Bone marrow (tissue), 2 donors: Measurements from ENCODE around the gene COL4A5.

ENCODE experiments used
- DNase-seq, 2 donors: peaks; one replicate each; lab custom pipeline; 2025; lab: John Stamatoyannopoulos, UW

The COL4A5 gene

DNA sequence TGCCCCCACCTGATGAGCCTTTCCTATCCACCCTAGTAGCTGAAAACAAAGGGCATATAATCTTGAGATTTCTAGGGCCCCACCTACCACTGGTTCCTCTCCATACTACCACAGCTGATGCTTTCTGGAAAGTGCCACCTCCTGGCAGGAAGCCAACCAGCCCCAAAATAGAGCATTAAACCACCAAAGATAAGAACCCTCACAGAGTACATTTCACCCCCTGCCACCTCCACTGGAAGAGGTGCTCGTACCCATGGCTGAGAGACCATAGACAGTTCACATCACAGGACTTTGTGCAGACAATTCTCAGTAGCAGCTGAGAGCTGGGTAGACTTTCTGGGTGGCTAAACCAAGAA lies 202.6 kb downstream of the COL4A5 start:
- DNase-seq, result no peak

GRCh38 chrX:108664701-108665100 lies 225.1 kb downstream of the COL4A5 start:
- DNase-seq, result no peak

DNA sequence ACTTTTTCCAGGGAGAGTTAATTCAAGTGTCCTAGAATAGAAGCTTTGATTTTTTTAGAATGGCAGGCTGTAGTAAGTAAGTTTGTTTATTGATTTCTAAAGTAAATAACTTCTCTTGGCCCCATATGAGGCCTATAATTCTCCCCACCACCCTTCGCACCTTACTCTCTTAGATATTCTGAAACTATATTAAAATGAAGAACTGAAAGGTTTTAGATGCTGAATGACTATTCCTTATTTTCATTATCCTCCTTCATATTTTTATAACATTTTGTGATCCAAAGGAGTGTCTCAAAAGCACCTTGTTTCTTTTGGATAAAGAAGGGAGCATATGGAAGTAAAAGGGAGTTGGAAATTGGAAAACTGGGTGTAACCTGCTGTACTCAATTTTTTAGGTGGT lies 226.5 kb downstream of the COL4A5 start:
- DNase-seq, result no peak

- DNase-seq, result no peak
Observed at GRCh38 chrX:108671526-108671925, 231.9 kb downstream of the COL4A5 start.

GRCh38 chrX:108696690-108697089 lies 257.1 kb downstream of the COL4A5 start:
- no peak for DNase-seq

DNA sequence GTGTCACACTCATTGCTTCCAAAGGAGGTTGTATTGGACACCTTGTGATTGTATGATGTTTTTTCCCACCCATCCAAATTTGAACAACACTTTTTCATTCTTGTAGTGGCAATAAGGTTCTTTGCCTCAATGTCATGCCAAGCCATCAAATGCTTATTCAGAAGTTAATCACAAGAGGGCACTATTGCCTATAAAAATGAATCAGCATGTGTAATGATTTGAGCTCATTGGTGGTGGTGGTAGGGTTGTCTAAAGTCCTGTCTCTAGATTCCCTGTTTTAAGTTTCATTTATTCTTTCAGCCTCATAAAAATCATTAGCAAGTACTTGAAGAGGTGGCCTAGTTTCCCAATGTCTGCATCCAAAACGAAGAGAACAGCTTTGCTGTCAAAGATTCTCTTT lies 259.7 kb downstream of the COL4A5 start:
- DNase-seq, result no peak

DNA sequence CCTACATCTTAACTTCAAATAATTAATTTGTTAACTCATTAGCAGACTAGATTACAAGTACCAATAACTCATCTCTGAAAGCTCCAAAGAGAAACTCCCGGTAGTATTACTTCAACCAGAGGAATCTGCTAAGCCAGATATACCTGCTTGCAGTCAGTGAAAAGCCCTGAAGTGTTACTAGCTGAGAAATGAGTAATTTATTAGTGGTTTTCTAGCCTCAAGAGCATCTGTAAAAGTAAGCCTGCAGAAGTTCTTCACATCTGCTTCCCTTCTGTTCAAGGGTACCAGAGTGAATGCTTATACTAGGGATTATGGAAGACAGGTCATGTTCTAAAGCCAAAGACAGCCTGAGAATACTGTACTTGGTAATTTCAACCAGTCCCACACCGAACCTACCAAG lies 262.0 kb downstream of the COL4A5 start:
- DNase-seq, result no peak

GRCh38 chrX:108702530-108702929 lies 262.9 kb downstream of the COL4A5 start:
- no peak for DNase-seq

DNA sequence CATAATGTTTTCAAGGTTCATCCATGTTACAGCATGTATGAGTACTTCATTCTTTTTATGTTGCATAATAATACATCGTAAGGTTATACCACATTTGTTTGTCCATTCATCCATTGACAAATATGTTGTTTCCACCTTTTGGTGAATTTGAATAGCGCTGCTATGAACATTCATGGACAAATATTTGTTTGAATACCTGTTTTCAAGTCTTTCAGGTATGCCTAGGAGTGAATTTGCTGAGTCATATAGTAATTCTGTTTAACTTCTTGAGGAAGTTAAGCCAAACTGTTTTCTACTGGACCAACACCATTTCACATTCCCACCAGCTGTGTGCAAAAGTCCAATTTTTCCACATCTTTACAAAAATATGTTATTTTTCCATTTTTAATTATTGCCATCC lies 265.2 kb downstream of the COL4A5 start:
- DNase-seq, result no peak

- DNase-seq, result no peak
Observed at GRCh38 chrX:108712886-108713285, 273.2 kb downstream of the COL4A5 start.

- DNase-seq, result no peak
Observed at GRCh38 chrX:108722561-108722960, 282.9 kb downstream of the COL4A5 start.

GRCh38 chrX:108726748-108727147 lies 287.1 kb downstream of the COL4A5 start:
- DNase-seq, result no peak

DNA sequence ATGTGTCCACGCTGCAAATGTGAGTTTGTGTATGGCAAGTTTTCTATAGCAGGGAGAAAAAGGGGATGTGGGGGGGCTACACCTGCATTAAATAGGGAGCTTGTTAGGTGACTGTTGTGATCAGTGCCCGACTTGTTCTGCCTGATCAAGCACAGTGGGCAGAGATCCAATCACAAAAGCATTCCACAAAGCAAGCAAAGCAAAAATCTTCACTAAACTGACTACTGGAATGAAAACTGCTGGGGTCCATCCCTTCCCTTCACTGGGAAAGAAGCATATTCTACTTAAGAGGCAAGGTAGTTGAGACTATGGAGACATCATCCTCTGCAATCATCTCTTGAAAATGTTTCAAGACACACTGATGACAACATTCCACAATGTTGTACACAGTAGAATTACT lies 291.5 kb downstream of the COL4A5 start:
- no peak for DNase-seq

- no peak for DNase-seq
Observed at GRCh38 chrX:108732630-108733321, 293.1 kb downstream of the COL4A5 start.

GRCh38 chrX:108734426-108734825 lies 294.8 kb downstream of the COL4A5 start:
- DNase-seq, result no peak

- no peak for DNase-seq
Observed at GRCh38 chrX:108735091-108735678, 295.5 kb downstream of the COL4A5 start.

GRCh38 chrX:108735679-108736508 lies 296.3 kb downstream of the COL4A5 start:
- no peak for DNase-seq

GRCh38 chrX:108736509-108737479 lies 297.2 kb downstream of the COL4A5 start, which contains the start of gene IRS4:
IRS4 (minus strand) TSS chrX:108736563.
- no peak for DNase-seq

GRCh38 chrX:108737754-108738153 lies 298.1 kb downstream of the COL4A5 start:
- no peak for DNase-seq

- no peak for DNase-seq
Observed at GRCh38 chrX:108740299-108740774, 300.7 kb downstream of the COL4A5 start.
